GM10248 (cell line): ENCODE data around the gene PORCN.
A peak's percentile ranks its signal among the peaks of the same experiment; 100 is the strongest.

ENCODE experiments used
- CTCF ChIA-PET: fragments of 300-600 bp; sonication (Branson Sonifier 250); formaldehyde crosslinking; extraction: SDS; loops from one replicate; lab custom pipeline; 2021; ENCODE audit warnings: antibody characterized with exemption; lab: Yijun Ruan, JAX
- POLR2A ChIA-PET: fragments of 350-650 bp; sonication (Branson Sonifier 250); formaldehyde crosslinking; extraction: SDS; loops from one replicate; lab custom pipeline; 2020; ENCODE audit warnings: antibody characterized with exemption; lab: Yijun Ruan, JAX
- DNase-seq: peaks from one replicate; pipeline ENCODE4 v3.0.0; 2012; ENCODE audit errors: extremely low spot score
- TF ChIP-seq, protein P1 (sequence below): IDR thresholded peaks from 2 replicates; pipeline ENCODE4 v1.5.1; 2012; ENCODE audit warnings: mild to moderate bottlenecking, low read depth; ENCODE audit errors: extremely low read depth, missing control alignments, control extremely low read depth

PORCN gene

GRCh38 chrX:48508400-48509244 is at the start of gene PORCN:
TSS of gene PORCN (plus strand) at chrX:48508992. CDS start at chrX:48509821, 829 bp downstream.
- CTCF ChIA-PET, result no interaction called here
- POLR2A ChIA-PET, result no interaction called here
- TF ChIP-seq, protein P1, sequence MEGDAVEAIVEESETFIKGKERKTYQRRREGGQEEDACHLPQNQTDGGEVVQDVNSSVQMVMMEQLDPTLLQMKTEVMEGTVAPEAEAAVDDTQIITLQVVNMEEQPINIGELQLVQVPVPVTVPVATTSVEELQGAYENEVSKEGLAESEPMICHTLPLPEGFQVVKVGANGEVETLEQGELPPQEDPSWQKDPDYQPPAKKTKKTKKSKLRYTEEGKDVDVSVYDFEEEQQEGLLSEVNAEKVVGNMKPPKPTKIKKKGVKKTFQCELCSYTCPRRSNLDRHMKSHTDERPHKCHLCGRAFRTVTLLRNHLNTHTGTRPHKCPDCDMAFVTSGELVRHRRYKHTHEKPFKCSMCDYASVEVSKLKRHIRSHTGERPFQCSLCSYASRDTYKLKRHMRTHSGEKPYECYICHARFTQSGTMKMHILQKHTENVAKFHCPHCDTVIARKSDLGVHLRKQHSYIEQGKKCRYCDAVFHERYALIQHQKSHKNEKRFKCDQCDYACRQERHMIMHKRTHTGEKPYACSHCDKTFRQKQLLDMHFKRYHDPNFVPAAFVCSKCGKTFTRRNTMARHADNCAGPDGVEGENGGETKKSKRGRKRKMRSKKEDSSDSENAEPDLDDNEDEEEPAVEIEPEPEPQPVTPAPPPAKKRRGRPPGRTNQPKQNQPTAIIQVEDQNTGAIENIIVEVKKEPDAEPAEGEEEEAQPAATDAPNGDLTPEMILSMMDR, result no peak
- peak; percentile 91 for DNase-seq

- DNase-seq, result no peak
- POLR2A ChIA-PET, result no interaction called here
- CTCF ChIA-PET, result no interaction called here
- TF ChIP-seq, protein P1, result no peak
Measured at GRCh38 chrX:48459483-48459882, 49.3 kb upstream of the PORCN start.

DNA sequence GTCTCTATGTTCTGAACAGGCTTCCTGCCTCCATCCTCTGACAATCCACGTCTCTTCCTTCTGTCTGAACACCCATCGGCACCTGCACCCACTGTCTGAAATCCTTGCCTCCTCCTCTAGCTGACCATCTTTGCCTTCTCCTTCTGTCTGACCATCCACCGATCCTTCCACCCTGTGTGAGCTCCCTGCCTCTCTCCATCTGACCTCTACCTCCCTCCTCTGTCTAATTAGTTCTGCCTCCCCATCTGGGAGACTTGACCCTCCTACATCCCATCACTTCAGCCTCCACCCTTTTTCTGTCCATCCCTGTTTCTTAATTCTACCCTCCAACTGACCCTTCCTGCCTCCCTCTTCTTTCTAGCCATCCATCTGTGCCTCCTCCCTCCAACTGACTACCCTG is 48.8 kb upstream of the PORCN start:
- TF ChIP-seq, protein P1, result no peak
- POLR2A ChIA-PET, result no interaction called here
- CTCF ChIA-PET, result no interaction called here
- no peak for DNase-seq

DNA sequence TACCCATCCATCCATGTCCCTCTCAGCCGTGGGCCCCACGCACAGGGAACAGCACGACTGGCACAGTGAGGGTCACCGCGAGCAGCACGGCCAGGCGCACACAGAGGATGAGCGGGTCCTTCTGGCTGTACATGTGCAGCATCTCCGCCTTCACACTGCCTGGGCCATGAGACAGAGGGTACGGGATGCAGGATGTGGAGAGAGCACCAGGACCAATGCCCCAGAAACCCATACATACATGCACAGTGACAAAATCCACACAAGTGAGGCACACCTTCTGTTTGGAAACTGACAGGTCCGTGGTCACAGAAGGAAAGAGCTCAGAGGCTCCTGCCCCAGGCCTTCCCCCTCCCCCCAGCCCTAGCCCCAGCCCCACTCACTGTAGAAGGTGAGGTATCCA is 48.2 kb upstream of the PORCN start:
- DNase-seq, result no peak
- TF ChIP-seq, protein P1, result no peak
- ChIA-PET CTCF (no interaction called here), POLR2A (no interaction called here)

- DNase-seq, result no peak
- POLR2A ChIA-PET, result no interaction called here
- CTCF ChIA-PET, result no interaction called here
- TF ChIP-seq, protein P1, result no peak
Measured at GRCh38 chrX:48461830-48462229, 47.0 kb upstream of the PORCN start.

GRCh38 chrX:48465336-48465933 is 43.4 kb upstream of the PORCN start:
- POLR2A ChIA-PET, result interaction anchor here (0.6 kb wide), 1 partner anchor 537 kb away, joined by 6 read pairs; the partner anchor contains the start of gene GRIPAP1
- TF ChIP-seq, protein P1, result no peak
- DNase-seq, result no peak
- CTCF ChIA-PET, result interaction anchor here (1.6 to 1.8 kb wide), 4 partner anchors 8 to 75 kb away, joined by 3 to 6 read pairs (median 4); partner anchors contain the start of gene TBC1D25
